ENCODE measurements around the gene FAM222A.

Gene FAM222A

GRCh38 chr12:109738878-109739665 lies 25.4 kb downstream of the FAM222A start:
- ATAC-seq (ENCODE audit: low read depth), result no peak
- Mint-ChIP-seq H3K4me1 (no peaks in the 10 kb centered on the region), H3K27ac (no peak overlapping the region), H3K27me3 (peaks cover 16% of the 10 kb centered on the region), H3K9me3 (no peaks in the 10 kb centered on the region), H3K4me3 (no peak overlapping the region), H3K36me3 (no peaks in the 10 kb centered on the region)
- no peak for DNase-seq (ENCODE audit: low spot score in 2 of 2)

- ATAC-seq (ENCODE audit: low read depth) (no peak), DNase-seq (ENCODE audit: low spot score in 2 of 2) (no peak)
- no peak overlapping the region for H3K4me3 Mint-ChIP-seq
- H3K36me3 Mint-ChIP-seq, result no peaks in the 10 kb centered on the region
- H3K4me1 Mint-ChIP-seq, result no peaks in the 10 kb centered on the region
- H3K9me3 Mint-ChIP-seq, result no peaks in the 10 kb centered on the region
- peaks cover 15% of the 10 kb centered on the region for H3K27me3 Mint-ChIP-seq
- H3K27ac Mint-ChIP-seq, result no peak overlapping the region
Observed at GRCh38 chr12:109739747-109740693, 26.4 kb downstream of the FAM222A start.

GRCh38 chr12:109740694-109741245 lies 27.1 kb downstream of the FAM222A start:
- Mint-ChIP-seq H3K9me3 (no peaks in the 10 kb centered on the region), H3K36me3 (no peaks in the 10 kb centered on the region), H3K4me3 (no peak overlapping the region), H3K27ac (no peak overlapping the region), H3K27me3 (peaks cover 13% of the 10 kb centered on the region), H3K4me1 (no peaks in the 10 kb centered on the region)
- no peak for ATAC-seq (ENCODE audit: low read depth)
- DNase-seq (ENCODE audit: low spot score in 2 of 2), result no peak

- Mint-ChIP-seq H3K27me3 (peaks cover 12% of the 10 kb centered on the region), H3K4me1 (no peaks in the 10 kb centered on the region), H3K9me3 (no peaks in the 10 kb centered on the region), H3K4me3 (no peak overlapping the region), H3K36me3 (no peaks in the 10 kb centered on the region), H3K27ac (no peak overlapping the region)
- ATAC-seq (ENCODE audit: low read depth) (no peak), DNase-seq (ENCODE audit: low spot score in 2 of 2) (no peak)
Observed at GRCh38 chr12:109741286-109741969, 27.8 kb downstream of the FAM222A start.

- H3K27me3 Mint-ChIP-seq, result peaks cover 7% of the 10 kb centered on the region
Observed at GRCh38 chr12:109741970-109742703, 28.5 kb downstream of the FAM222A start.

GRCh38 chr12:109743076-109743910 lies 29.7 kb downstream of the FAM222A start:
- Mint-ChIP-seq H3K36me3 (no peaks in the 10 kb centered on the region), H3K9me3 (no peaks in the 10 kb centered on the region), H3K4me1 (no peaks in the 10 kb centered on the region), H3K27me3 (peaks cover 4% of the 10 kb centered on the region), H3K27ac (no peak overlapping the region), H3K4me3 (no peak overlapping the region)
- ATAC-seq (ENCODE audit: low read depth) (no peak), DNase-seq (ENCODE audit: low spot score in 2 of 2) (no peak)

More at GRCh38 chr12:109741970-109742703, 28.5 kb downstream of the FAM222A start:
- Mint-ChIP-seq H3K4me3 (no peak overlapping the region), H3K9me3 (no peaks in the 10 kb centered on the region), H3K27ac (no peak overlapping the region), H3K4me1 (no peaks in the 10 kb centered on the region), H3K36me3 (no peaks in the 10 kb centered on the region)
- ATAC-seq (ENCODE audit: low read depth) (no peak), DNase-seq (ENCODE audit: low spot score in 2 of 2) (no peak)

GRCh38 chr12:109744026-109744425 lies 30.4 kb downstream of the FAM222A start:
- ATAC-seq (ENCODE audit: low read depth) (no peak), DNase-seq (ENCODE audit: low spot score in 2 of 2) (no peak)
- Mint-ChIP-seq H3K4me1 (no peaks in the 10 kb centered on the region), H3K9me3 (no peaks in the 10 kb centered on the region), H3K36me3 (no peaks in the 10 kb centered on the region), H3K27ac (no peak overlapping the region), H3K4me3 (no peak overlapping the region), H3K27me3 (peaks cover 4% of the 10 kb centered on the region)

- no peak for ATAC-seq (ENCODE audit: low read depth)
- Mint-ChIP-seq H3K4me1 (no peaks in the 10 kb centered on the region), H3K9me3 (no peaks in the 10 kb centered on the region), H3K27ac (no peak overlapping the region), H3K4me3 (no peak overlapping the region), H3K27me3 (peaks cover 4% of the 10 kb centered on the region), H3K36me3 (no peaks in the 10 kb centered on the region)
- DNase-seq (ENCODE audit: low spot score in 2 of 2), result no peak
Observed at GRCh38 chr12:109744986-109745942, 31.6 kb downstream of the FAM222A start.

- Mint-ChIP-seq H3K4me3 (no peak overlapping the region), H3K27me3 (peaks cover 2% of the 10 kb centered on the region)
- no peak for ATAC-seq (ENCODE audit: low read depth)
Observed at GRCh38 chr12:109752117-109753053, 38.8 kb downstream of the FAM222A start.

GRCh38 chr12:109753054-109753401 lies 39.4 kb downstream of the FAM222A start:
- no peak overlapping the region for H3K4me3 Mint-ChIP-seq
- H3K36me3 Mint-ChIP-seq, result peaks cover 18% of the 10 kb centered on the region
- H3K9me3 Mint-ChIP-seq, result peaks cover 8% of the 10 kb centered on the region
- peaks cover 4% of the 10 kb centered on the region for H3K27me3 Mint-ChIP-seq
- DNase-seq (ENCODE audit: low spot score in 2 of 2) (no peak), ATAC-seq (ENCODE audit: low read depth) (no peak)
- no peak overlapping the region for H3K27ac Mint-ChIP-seq
- H3K4me1 Mint-ChIP-seq, result no peaks in the 10 kb centered on the region

More at GRCh38 chr12:109752117-109753053, 38.8 kb downstream of the FAM222A start:
- DNase-seq (ENCODE audit: low spot score in 2 of 2), result no peak
- Mint-ChIP-seq H3K4me1 (no peaks in the 10 kb centered on the region), H3K9me3 (peaks cover 6% of the 10 kb centered on the region), H3K36me3 (peaks cover 16% of the 10 kb centered on the region), H3K27ac (no peak overlapping the region)

- ATAC-seq (ENCODE audit: low read depth) (no peak), DNase-seq (ENCODE audit: low spot score in 2 of 2) (no peak)
- Mint-ChIP-seq H3K36me3 (peaks cover 18% of the 10 kb centered on the region), H3K9me3 (peaks cover 8% of the 10 kb centered on the region), H3K4me1 (no peaks in the 10 kb centered on the region), H3K27me3 (peaks cover 5% of the 10 kb centered on the region), H3K27ac (no peak overlapping the region), H3K4me3 (no peak overlapping the region)
Observed at GRCh38 chr12:109753959-109754358, 40.3 kb downstream of the FAM222A start.
